ENCODE data around the gene TMIGD3.

The TMIGD3 gene

GRCh38 chr1:111474521-111474920 lies 28.9 kb downstream of the TMIGD3 start:
- peak in 1 of 5 experiments; percentile 42 for DNase-seq

DNA sequence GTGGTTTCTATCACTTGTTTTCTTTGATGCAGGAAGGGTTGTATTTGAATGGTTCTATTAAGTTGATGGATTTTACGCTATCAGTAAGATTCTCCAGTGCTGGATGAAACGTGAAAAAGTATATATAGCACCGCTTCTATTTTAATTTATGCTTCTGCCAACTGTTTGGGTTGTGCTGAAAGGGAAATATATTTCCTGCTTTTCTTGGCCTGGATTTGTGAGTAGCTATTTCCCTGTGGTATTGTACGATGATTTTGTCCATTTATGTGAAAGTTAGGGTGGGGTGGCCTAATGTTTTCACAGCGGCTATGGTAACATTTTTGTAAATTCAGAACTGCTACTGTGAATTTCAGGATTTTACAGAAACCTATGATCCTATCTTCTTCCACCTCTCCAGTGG lies 29.3 kb downstream of the TMIGD3 start:
- no peak for DNase-seq

- DNase-seq = no peak
These were observed 31.9 kb downstream of the TMIGD3 start for GRCh38 chr1:111471538-111471937.

- DNase-seq = peak; percentile 25 to 98 (median 72)
These were observed 32.4 kb downstream of the TMIGD3 start for GRCh38 chr1:111471012-111471411.

- DNase-seq = peak in 1 of 5 experiments; percentile 70
These were observed 32.8 kb downstream of the TMIGD3 start for GRCh38 chr1:111470596-111470995.

GRCh38 chr1:111469539-111469938 lies 33.9 kb downstream of the TMIGD3 start:
- peak in 1 of 5 experiments; percentile 59 for DNase-seq

DNA sequence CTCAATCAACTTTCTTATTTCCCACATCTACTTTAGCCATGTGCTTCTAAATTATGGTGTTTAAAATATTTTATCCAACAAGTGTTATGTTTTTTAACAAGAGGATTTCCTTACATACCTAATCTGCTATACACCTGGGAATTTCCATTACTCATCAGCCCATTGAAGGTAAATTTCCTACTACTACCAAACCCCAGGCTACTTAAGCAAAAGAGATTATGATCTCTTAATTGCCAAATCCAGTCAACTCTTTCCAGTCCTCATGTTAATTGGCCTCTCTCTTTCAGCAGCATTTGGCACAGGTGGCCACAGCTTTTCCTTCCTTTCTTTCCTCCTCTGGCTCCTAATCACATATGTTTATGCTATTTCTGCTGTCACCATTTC lies 34.7 kb downstream of the TMIGD3 start:
- no peak for DNase-seq

- DNase-seq = no peak
These were observed 35.3 kb downstream of the TMIGD3 start for GRCh38 chr1:111467865-111468716.

GRCh38 chr1:111466480-111466879 lies 37.0 kb downstream of the TMIGD3 start:
- DNase-seq = no peak

GRCh38 chr1:111465754-111466153 lies 37.7 kb downstream of the TMIGD3 start:
- DNase-seq = no peak

DNA sequence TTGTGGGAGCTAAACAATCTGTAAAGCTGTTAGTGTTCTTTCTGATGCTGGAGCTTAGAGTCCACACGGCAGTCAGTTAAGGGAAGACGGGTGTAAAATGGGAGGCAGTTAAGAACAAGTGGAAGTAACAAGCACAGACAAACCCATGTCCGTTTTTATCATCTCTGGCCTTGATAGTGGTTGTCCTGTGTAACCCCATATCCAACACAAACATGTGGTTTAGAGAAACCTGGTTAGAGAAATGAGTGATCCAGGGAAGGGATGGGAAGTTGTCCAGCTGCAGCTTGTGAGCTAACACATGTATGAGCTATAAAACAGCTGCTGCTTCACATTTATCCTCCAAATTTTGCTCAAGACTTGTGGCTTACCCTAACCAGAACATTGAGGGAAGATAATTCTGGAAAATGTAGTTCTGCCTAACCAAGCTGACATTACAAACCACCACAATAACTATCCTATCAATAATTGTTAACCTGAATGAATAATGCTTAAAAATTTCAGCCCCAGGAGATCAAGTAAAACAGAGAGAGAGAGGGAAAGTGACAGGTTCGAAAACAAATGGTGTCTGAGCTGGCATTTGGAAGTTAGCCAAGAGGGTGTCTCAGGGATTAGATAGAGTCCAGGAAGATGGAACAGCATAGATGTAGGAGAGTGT lies 40.3 kb downstream of the TMIGD3 start:
- no peak for DNase-seq

GRCh38 chr1:111462370-111463028 lies 40.9 kb downstream of the TMIGD3 start:
- no peak for DNase-seq

DNA sequence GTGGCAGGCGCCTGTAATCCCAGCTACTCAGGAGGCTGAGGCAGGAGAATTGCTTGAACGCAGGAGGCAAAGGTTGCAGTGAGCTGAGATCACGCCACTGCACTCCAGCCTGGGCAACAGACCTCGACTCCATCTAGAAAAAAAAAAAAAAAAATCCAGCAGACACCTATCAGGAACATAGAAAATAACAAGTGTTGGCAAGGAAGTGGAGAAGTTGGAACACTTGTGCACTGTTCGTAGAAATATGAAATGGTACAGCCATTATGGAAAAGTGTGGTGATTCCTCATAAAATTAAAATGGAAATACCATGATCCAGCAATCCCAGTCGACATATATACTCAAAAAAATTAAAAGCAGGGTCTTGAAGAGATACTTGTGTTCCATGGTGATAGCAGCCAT lies 41.7 kb downstream of the TMIGD3 start:
- DNase-seq = no peak

- no peak for DNase-seq
These were observed 47.8 kb downstream of the TMIGD3 start for GRCh38 chr1:111455642-111456031.

GRCh38 chr1:111454859-111455641 lies 48.4 kb downstream of the TMIGD3 start:
- peak in 1 of 5 experiments; percentile 69 for DNase-seq

GRCh38 chr1:111453706-111454105 lies 49.7 kb downstream of the TMIGD3 start:
- no peak for DNase-seq

DNA sequence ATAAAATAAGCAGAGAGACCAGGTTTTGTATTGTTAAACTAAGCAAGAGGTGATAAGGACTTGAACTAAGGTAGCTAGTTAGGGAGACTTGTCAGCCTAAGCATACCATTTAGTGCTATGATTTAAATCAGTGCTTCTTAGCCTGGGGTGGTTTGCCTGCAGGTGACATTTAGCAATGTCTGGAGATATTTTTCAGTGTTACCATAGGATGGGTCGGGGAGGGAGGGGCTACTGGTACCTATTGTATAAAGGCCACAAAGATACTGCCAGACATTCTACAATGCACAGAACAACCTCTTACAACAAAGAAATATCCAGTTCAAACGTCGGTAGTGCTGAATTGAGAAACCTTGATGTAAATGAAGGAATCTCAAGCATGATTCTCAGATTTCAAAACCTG lies 50.9 kb downstream of the TMIGD3 start:
- DNase-seq = no peak

DNA sequence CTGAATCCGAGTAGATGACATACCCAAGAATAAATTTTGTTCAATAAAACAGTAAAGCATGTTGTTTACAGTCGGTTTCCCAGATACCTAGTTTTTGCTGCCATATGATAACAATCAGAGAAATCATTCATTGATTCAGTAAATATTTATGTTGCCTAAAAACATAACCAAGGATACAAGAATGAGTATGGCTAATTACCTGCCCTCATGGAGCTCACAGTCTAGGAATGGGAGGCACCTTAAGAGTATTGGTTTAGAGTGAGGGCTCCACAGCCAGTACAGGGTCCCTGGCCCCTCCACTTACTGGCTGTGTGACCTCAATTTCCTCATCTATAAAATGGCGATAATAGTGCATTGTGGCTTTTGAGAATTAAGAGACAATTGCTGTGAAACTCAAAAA lies 53.2 kb downstream of the TMIGD3 start:
- DNase-seq = no peak

DNA sequence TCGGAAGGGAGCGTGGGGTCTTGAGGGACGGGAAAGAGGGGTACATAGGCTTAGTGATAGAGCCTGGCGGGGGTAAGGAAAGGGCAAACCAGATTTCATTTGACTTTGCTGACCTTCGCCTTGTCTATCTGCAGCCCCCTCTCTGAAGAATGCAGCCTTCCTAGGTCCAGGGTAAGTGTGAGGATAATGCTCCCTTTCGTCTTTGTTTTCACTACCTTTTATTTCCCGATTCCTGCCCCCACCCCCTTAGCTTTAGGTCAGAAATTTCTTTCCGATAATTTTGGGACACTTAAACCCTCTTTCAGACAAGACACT lies 53.8 kb downstream of the TMIGD3 start:
- DNase-seq = no peak

DNA sequence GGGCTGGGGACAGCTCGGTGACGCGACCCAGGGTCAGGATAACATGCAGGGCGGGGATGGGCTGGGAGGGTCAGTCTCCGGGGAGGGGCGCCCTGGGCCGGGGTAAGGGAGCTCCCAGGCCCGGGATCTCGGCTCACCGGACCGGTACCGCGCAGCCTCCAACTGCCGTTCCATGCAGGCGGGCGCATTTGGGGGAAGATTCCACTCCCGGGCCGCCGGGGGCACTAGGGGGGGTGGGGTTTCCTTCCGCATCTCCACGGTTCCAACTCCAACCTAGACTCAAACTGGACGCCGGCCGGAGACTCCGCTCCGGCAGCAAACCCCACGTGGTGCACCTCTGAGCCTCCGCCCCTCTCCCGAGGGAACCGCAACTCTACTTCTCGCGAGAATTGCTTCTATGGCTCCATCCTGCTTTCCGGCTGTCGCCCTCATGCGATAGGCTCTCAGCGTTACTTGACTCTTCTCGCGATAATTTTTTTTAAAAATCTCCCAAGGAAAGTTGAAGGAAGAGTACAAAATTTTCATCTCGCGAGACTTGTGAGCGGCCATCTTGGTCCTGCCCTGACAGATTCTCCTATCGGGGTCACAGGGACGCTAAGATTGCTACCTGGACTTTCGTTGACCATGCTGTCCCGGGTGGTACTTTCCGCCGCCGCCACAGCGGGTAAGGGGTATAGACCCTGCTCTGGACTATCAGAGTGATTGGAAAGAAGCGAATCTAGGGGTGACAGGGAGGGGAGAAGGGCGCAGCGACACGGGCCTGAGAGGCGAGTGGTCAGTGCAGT lies 54.3 kb downstream of the TMIGD3 start, which contains the start of the genes ATP5PB and WDR77:
Gene ATP5PB (plus strand): TSS at position 547 of the 785 bp plus-strand sequence. CDS start 78 bp downstream, at position 625.
Gene WDR77 (minus strand): TSS at position 339 of the 785 bp plus-strand sequence. CDS start 87 bp downstream, at position 252.
- DNase-seq = peak; percentile 62 to 99 (median 86)

DNA sequence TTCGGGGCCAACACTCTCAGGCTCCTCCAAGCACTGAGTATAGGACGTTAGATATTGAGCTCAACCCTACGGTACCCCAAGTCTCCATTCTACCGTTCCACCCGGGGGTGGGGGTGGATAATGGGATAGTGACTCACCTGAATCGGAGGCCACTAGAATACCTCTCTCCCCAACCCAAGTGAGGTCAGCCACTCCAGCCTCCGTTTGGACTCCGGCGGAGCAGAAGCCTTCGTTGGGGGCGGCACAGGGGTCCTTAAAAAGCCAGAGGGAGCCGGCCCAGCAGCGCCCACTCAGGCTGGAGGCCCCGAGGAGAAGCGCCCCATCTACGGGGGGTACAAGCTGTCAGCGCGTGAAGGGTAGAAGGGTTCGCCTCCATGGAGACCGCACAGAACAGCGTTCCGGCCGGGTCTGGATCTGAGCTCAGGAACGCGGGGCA lies 54.9 kb downstream of the TMIGD3 start:
- peak in 2 of 5 experiments; percentile 9 to 20 for DNase-seq

Data from T-helper 2 cell (primary cell).